ENCODE data around the gene RADIL.

Gene RADIL

DNA sequence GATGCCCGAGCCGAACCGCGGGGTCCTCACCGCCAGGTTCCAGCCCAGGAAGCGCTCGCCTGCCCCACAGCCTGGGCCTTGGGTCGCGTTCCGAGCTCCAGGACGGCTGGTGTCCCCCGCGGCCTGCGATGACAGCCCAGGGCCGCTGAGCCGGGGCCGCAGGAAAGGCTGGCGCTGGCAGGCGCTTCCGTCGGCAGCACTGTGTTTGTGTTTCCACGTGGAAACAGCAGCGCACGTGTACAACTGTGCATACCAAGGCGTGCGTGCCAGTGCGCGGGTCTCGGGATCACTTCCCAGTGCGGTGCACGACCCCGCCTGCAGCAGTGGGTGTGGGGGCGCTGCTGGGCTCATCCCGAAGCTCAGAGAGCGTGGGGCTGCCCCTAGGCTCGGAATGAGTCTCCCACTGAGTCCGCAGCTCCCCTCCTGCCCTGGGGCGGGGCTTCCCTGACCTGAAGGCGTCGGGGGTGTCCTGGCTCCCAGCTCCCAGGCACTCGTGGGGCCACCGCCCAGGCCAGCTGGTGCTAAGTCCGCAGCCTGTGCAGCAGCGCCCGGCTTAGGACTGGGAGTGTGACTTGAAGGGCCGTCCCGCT lies 90.9 kb downstream of the RADIL start:
- no peak for DNase-seq (ENCODE audit: low spot score)

DNA sequence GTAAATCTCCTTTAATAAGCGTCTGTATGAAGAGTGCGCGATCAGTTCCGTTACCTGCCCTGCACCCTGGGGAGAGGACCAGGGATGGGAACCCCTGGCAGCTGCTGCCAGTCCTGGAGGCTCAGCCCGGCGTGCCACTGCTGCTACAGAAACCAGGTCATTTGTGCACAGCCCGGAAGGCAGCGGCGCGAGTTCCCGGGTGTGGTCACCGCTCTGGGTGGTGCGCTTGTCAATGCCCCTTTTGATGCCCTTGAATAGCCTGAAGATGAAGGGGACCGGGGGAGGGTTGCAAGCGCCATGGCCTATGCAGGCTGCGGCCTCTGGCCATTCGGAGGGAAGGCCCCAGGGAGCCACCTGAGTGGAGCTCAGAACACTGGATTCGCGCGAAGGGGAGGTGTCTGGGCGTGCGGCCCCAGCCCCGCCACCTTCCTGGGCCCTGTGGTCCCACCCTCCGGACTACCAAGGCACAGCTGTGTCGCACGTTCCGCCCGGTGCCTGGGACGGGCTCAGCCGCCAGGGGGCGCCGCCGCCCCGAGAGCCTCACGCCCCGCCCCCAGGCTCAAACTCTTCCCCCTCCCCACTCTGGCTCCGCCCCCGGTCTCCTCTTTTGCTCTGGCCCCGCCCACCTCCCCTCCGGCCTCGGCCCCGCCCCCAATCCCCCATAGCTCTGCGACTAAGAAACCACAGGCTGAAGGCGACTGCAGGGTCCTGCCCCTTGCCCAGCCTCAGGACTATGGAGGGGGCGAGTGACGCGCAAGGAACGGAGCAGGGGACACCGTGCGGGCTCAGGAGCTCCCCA lies 91.6 kb downstream of the RADIL start:
- peak; percentile 88 for DNase-seq (ENCODE audit: low spot score)

DNA sequence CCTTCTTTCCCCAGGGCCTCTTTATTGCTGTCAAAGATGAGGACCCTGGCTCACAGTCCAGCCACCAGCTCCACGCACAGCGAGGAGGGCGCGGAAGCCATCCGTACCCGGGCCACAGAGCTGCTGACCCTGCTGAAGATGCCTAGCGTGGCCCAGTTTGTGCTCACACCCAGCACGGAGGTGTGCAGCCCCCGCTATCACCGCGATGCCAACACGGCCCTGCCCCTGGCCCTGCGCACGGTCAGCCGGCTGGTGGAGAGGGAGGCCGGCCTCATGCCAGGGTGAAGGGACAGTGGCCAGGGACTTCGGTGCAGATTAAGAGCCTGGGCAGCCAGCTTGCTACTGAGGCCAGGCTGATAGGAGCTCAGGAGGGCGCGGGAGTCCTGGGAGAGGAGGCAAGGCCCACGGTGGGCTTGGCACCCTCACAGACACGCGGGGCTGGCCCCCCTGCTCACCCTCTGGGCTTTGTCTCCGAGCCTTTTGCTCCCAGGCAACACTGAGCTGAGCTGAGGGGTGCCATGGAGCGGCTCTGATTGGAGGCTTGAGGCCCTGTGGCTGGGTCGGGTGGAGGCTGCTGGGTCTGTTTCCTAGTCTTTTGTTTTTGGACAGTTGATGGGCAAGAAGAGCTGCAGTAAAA lies 92.3 kb downstream of the RADIL start:
- peak; percentile 42 for DNase-seq (ENCODE audit: low spot score)

DNA sequence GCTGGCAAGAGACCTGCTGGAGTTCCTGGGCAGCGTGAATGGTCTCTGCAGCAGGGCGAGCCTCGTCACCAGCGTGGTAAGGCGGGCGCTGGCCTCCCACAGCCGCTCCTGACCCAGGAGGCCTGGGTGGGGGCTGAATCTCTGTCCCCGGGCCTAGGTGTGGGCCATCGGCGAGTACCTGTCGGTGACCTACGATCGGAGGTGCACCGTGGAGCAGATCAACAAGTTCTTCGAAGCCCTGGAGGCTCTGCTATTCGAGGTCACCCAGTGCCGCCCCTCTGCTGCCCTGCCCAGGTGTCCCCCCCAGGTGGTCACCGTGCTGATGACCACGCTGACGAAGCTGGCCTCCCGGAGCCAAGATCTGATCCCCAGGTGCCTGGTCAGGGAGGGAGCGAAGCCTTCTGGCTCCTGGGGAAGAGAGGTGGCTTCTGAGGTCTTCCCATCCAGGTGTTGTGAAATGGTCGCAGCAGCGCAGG lies 93.0 kb downstream of the RADIL start:
- DNase-seq (ENCODE audit: low spot score): no peak

DNA sequence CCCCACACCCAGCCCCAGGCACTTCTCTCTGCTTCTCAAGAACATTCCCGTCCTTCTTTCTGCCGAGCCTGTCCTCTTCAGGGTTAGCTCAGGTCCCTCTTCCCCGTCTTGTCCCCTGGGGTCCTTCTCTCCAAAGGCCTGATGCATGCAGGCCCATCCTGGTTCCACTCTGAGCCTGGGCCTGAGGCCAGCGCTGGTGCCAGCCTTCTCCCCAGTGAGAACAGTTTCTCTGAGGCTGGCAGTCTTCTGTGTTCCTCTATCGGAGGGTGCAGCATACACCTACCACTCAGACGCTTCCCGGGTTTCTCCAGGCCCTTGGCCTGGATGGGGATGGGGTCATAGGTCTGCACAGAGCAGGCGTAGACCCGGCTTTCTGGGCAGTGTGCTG lies 93.4 kb downstream of the RADIL start:
- DNase-seq (ENCODE audit: low spot score): no peak

DNA sequence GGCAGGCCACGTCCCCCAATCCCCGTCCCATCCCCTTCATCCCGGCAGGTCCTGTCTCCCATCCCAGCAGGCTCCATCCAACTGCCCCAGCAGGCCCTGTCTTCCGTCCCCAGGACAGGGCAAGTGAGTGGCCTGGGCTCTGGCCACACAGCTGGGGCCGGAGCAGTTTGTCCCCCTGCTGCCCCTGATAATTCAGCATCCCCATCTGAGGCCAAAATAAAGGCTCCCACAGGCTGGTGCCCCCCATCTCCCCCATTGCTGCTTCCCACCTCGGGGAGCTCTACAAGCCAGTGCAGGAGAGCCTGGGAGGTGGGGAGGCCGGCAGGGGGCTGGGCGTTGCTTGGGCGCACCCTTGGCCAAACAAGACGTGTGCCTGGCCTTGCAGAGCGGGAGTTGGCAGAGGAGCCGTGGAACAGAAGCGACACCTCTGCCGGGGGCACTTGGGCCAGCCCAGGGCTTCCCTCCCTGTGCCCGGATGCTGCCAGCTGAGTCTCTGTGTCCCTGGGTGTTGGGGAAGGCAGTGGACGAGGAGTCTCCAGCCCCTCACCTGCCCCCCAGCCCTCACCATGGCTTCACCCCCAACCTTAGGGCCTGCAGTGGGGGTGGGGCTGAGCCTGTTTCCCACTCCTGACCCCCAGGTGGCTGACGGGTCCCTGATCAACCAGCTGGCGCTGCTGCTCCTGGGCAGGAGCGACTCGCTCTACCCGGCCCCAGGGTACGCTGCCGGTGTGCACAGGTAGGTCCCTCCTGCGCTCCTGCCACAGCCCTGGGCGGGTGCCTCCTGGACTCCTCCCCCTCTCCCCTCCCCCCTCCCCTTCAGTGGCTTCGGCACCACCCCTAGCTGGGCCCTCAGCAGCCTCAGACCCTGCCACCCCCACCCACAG lies 94.1 kb downstream of the RADIL start:
- DNase-seq (ENCODE audit: low spot score): peak; percentile 37

DNA sequence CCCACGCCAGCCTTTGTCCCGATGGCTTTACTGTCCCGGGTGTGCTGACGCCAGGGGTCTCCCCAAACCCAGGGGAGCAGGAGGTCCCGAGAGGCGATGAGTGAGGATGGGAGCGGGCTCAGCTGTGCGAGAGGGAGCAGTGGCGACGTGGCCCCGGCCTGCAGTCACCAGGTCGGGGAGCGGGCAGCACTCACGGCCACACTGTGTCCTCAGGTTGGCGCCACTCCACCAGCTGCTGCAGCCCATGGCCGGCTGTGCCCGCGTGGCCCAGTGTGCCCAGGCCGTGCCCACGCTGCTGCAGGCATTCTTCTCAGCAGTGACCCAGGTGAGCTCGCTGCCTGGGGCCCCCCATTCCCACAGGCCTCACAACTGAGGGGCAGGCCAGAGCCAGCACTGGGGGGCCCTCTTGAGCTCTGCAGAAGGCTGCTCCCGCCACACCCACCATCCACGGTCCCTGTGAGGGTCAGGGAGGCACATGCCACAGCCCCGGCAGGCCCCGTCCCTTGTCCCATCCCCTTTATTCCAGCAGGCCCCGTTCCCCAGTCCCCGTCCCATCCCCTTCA lies 94.8 kb downstream of the RADIL start:
- no peak for DNase-seq (ENCODE audit: low spot score)

DNA sequence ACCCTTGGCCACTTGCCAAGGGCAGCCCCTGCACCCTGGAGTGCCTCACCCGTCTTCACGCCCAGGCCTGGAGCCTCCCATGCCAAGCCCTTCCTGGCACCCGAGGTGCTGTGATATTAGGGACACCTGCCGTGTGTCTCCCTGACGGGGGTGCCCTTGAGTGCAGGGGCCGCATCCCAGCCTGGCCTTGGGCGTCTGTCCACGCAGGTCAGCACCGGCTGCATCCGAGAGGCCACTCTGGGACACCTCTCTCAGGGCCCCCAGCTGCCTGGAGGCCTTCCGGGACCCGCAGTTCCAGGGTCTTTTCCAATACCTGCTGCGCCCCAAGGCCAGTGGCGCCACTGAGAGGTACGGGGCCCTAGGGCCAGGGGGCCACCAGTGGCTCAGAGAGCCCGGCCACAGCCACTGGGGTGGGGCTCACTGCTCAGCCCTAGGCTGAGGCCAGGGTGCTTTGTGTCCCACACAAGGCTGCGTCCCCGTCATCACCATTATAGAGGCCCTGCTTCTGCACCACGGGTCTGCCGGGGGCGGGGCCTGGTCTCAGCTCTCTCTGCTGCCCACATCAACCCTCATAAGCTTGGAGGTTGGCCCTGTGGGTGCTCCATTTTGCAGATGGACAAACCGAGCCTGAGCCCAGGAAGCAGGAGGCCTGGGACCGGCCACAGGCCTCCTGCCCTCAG lies 95.4 kb downstream of the RADIL start:
- DNase-seq (ENCODE audit: low spot score): no peak

DNA sequence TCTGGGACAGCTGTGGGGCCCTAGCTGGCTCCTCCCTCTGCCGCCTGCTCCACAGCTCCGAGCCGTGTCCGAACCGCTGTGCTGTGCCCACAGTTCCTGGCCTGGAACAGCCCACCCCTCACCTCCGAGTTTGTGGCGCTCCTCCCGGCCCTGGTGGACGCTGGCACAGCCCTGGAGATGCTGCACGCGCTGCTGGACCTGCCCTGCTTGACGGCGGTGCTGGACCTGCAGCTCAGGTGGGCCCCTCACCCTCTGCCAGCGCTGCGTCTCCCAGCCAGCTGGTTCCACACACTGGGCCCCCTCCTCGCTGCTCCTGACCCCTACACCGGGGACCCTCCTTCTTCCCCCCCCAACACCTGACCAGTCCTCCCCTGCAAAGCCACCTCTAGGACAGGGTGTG lies 96.0 kb downstream of the RADIL start:
- no peak for DNase-seq (ENCODE audit: low spot score)

DNA sequence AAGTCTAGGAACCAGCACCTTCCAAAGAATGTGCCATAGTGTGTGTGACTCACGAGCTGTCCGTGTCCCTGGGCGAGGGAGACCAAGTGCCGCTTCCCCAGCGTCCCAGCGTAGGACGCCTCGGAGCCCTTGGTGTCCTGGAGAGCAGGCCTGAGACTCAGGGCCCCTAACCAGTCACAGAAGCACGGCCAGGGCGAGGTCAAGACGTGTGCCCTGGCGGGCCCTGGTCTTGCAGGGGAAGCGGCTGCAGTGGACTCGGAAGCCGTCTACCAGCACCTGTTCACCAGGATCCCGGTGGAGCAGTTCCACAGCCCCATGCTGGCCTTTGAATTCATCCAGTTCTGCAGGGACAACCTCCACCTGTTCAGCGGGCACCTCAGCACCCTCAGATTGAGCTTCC lies 97.5 kb downstream of the RADIL start:
- no peak for DNase-seq (ENCODE audit: low spot score)

DNA sequence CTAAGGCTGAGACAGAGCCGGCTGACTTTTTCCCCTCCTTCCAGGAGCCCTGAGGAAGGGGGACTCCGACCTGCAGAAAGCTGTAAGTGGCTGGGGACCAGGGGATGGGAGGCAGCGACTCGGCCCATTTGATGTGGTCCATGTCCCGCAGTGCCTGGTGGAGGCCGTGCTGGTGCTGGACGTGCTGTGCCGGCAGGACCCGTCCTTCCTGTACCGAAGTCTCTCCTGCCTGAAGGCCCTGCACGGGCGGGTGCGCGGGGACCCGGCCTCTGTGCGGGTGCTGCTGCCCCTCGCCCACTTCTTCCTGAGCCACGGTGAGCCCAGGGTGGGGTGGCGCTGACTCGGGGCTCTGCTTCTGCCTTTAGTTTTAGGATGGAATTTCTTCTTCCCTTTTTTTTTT lies 98.1 kb downstream of the RADIL start:
- DNase-seq (ENCODE audit: low spot score): no peak

DNA sequence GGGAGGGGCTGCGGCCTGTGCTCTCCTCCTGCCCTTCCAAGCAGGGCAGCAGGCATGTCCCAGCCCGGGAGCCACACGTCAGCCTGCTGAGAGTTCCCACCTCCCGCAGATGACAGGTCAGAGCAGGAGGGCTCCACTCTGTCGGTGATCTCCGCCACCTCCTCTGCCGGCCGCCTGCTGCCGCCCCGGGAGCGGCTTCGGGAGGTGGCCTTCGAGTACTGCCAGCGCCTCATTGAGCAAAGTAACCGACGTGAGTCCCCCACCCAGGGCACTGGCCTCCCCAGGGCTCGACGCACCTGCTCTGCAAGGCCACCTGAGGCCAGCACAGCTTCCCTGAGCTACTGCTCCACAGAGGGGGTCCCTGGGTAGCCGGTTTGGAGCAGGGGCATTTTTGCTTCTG lies 98.7 kb downstream of the RADIL start:
- no peak for DNase-seq (ENCODE audit: low spot score)

DNA sequence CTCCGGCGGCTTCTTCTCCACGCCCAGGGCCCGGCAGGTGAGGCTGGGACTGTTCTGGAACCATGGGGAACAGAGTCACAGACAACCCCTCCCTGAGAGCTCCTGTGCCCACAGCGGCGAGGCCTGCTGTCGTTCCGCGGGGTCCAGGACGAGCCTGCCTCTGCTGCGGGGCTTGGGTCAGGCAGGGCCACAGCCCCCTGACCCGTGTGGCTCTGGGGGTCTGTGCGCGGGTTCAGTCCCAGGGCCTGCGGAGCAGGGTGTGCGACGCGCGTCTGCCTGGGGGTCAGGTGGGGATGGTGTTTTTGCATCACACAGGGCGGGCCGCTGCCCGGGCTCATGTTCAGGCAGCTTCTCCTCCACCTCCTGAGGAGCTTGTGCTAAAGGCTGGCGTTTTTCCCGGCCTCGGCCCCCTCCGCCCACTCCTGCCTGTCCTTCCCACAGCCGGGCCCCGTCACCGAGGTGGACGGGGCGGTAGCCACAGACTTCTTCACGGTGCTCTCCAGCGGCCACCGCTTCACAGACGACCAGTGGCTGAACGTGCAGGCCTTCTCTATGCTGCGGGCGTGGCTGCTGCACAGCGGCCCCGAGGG lies 99.7 kb downstream of the RADIL start:
- DNase-seq (ENCODE audit: low spot score): no peak

DNA sequence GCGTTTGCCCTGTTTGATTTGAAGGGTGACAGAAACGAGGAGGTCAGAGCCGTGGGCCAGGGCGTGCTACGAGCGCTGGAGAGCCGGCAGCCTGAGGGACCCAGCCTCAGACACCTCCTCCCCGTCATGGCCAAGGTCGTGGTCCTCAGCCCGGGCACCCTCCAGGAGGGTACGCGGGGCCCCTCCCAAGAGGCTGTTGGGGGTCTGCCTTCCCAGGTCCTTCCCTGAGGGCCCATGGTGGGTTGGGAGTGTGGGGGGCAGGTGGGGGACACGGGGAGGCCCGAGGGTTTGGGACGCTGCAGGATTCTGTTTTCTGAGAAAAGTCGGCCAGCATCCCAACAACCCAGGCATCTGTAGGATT lies 100.2 kb downstream of the RADIL start:
- DNase-seq (ENCODE audit: low spot score): no peak

DNA sequence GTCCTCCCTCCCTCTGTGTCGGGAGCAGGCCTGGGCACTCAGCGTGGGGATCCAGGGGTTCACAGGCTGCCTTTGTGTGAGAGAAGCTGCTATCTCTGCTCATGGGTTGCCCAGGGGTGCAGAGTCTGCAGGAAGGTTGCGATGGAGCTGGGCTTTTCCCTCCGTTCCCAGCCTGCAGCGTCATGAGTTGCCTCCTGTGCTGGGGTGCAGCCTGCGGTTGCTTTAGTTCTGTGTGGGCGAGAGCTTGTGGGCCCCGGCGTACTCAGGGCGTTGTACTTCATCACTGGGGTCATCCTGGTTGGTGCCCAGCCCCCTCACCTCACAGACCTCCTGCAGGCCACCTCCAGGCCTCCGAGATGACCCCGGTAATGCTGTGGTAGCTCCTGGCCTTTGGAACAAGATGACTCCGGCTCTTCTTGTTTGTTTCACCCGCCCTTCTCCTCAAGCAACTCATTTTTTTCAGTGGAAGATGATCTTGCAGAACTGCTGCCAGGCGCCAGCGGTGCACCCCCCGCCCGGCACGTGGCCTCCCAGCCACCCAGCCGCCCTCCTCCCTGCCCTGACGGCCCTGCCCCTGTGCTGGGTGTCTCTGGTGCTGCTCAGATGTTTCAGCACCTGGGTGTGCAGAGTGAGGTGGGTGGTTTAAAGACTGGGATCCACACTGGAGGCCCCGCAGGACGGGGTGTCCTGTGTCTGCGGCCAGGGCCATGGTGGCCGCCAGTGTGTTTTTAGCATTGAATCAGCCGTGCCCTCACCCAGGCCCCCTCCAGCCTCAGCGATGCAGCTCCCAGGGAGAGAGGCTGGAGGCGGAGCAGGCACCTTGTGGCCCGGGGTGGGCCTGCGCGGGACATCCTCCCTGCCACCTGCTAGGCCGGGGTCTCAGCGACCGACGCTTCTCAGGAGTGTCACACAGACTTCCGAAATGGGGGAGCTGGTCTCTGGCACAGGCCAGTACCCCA lies 100.9 kb downstream of the RADIL start:
- no peak for DNase-seq (ENCODE audit: low spot score)

DNA sequence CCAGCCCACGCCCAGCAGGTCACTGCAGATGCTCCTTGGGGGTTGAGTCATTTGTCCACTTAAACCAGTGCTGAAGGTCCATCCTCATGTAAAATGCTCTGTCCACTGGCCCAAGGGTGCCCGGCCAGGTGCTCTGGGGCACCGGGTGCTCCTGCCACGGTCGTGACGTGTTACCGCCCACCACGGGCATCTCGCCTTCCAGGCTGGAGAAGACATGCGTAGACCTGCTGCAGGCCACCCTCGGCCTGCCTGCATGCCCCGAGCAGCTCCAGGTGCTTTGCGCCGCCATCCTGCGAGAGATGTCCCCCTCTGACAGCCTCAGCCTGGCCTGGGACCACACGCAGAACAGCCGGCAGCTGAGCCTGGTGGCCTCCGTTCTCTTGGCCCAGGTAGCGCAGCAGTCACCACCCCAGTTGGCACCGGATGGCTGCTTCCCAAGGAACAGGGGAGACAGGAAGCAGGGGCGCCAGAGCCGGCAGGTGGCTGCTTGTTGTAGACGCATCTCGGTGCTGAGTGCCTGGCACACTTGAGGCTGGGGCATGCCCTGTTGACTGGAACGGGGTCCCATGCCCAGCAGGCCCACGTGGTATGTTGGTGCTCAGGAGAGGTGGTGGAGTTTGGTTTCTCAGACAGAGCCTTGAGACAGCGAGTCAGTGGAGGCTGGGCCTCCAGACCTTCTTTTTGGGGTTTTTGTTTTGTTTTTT lies 102.0 kb downstream of the RADIL start:
- DNase-seq (ENCODE audit: low spot score): no peak

DNA sequence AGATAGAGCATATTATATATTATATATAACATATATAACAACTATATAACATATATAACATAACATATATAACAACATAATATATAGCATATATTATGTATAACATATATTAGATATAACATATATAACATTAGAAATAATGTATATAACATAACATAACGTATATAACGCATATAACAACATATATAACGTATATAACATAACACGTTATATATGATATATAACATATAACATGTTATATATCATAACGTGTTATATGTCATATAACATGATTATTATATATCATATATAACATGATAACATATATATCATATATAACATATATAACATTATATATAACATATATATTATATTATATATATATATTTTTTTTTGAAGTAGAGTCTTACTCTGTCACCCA lies 104.4 kb downstream of the RADIL start:
- no peak for DNase-seq (ENCODE audit: low spot score)

DNA sequence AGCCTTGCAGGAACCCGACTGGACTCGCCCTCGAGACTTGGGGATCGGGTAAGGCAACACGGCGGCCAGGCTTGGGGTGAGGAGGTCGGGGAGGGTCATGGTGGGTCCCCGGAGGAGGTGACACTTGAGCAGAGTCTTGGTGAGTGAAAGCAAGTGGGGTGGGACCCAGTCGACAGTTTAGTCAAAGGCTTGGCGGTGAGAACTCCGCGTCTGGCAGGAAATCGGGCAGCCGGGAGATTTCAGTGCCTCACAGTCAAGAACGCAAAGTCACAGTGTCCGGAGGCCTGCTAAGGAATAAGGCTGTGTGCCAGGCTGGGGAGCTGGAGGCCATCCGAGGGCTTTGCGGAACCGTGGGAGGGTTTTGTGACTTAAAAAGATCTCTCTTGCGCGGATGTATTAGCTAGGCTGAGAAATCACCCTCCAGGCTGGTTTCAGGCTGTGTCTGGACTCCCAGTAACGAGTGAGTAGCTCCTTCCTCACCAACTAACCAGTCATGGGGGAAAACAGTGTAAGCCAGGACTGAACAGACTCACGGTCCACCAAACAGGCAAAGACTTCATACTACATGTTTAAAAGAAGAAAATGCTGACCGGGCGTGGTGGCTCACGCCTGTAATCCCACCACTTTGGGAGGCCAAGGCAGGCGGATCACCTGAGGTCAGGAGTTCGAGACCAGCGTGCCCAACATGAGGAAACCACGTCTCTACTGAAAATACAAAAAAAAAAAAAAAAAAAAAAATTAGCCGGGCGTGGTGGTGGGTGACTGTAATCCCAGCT lies 107.5 kb downstream of the RADIL start:
- no peak for DNase-seq (ENCODE audit: low spot score)

Data from D341Med (cell line).